Right lobe of liver (tissue), 6 donors: ENCODE data around the gene BLVRB. TPM values are rescaled to one million over a fixed set of nuclear protein-coding genes. Genes with fewer than 3 reads are reported as not detected.
A peak's percentile ranks its signal among the peaks of the same experiment; 100 is the strongest.
"Not testable (repeated sequence)": the region's sequence is repeated elsewhere in the genome, so short reads cannot be mapped to it uniquely, and the experiment has no call there.

Source experiments
- ATAC-seq, 4 donors: fragments of 200-7000 bp; cut with Tn5 transposase; one replicate each; pipeline ENCODE4 v1.9.1; 2020; ENCODE audit warnings: mild to moderate bottlenecking in 4 of 4, moderate library complexity in 4 of 4
- DNase-seq, 3 donors: peaks; one replicate each; pipeline ENCODE4 v3.0.0-alpha.2; 2020
- H3K27ac ChIP-seq, 3 donors: fragments of 200-600 bp; one replicate each; pipeline ENCODE4 v1.8.0; 2022
- H3K27me3 ChIP-seq, 2 donors: fragments of 200-600 bp; one replicate each; pipeline ENCODE4 v1.8.0; 2022
- H3K36me3 ChIP-seq, 4 donors: fragments of 200-600 bp; sonication (generic) in 1 of 4; one replicate each; pipeline versions ENCODE4 v1.5.1 to v1.8.0; 2017 to 2022; ENCODE audit warnings: control low read depth in 1 of 4
- H3K4me1 ChIP-seq, 4 donors: fragments of 200-600 bp; sonication (generic) in 1 of 4; one replicate each; pipeline versions ENCODE4 v1.5.1 to v1.8.0; 2017 to 2022; ENCODE audit warnings: control low read depth in 1 of 4
- H3K4me3 ChIP-seq, 3 donors: fragments of 200-600 bp; one replicate each; pipeline ENCODE4 v1.8.0; 2022
- H3K9me3 ChIP-seq, 4 donors: fragments of 200-600 bp; sonication (generic) in 1 of 4; one replicate each; pipeline versions ENCODE4 v1.5.1 to v1.8.0; 2017 to 2022; ENCODE audit warnings: control low read depth in 1 of 4
- POLR2A ChIP-seq: fragments of 450-650 bp; IDR thresholded peaks from one replicate; pipeline ENCODE4 v1.6.1; 2017; ENCODE audit warnings: antibody characterized with exemption, mild to moderate bottlenecking
- WGBS: methylation state at CpG from one replicate; pipeline ENCODE4 v1.1.6; 2018; ENCODE audit warnings: low coverage, low lambda C conversion rate; ENCODE audit not compliant: insufficient coverage; ENCODE audit errors: missing lambda C conversion rate; 5-methylcytosine and 5-hydroxymethylcytosine counted together
- intact Hi-C, 2 donors: fragments of 100-400 bp; cut with DNase I; formaldehyde crosslinking; loops; one replicate each; pipeline versions ENCODE4 v1.11.2 to v1.14.1; 2022
- total RNA-seq, 6 experiments: library from RNA; depleted of rRNA in 2 of 6; stranded (reverse); fragments of >200 nt in 2 of 6; fragmentation: NEBNext Ultra II Directional in 3 of 6; extraction: Animal tissue kit (Norgen Biotek cat#: 25700) in 3 of 6; gene quantifications; one replicate each; pipeline versions ENCODE4 v1.1.0 to v1.2.4, GENCODE V29; 2016 to 2023
- TF ChIP-seq, protein P1 (sequence below), 4 donors: fragments of 200-600 bp in 3 of 4; fragments of 450-650 bp in 1 of 4; IDR thresholded peaks; one replicate each; pipeline versions ENCODE4 v1.5.1 to v1.8.0; 2016 to 2022; ENCODE audit warnings: antibody characterized with exemption in 4 of 4, mild to moderate bottlenecking in 2 of 4
- donor health status: DM: no; HTN: yes; CAD: no.
- donor health status: DM: no; HTN: no; CAD: no.
- donor health status: DM: no; HTN: no; CAD: no.
- donor health status: DM: no; HTN: yes; CAD: no.
- donor health status: DM: no; HTN: yes; CAD: no.

BLVRB gene
- total RNA-seq, 6 experiments from 2014 or later, result 127 to 326 (median 146) TPM

GRCh38 chr19:40457048-40457447, 8.5 kb downstream of the BLVRB start:
- DNase-seq (no peak), ATAC-seq (no peak)
- peaks cover 0 to 19% (median 7%) of the 10 kb centered on the region in 4 donors for H3K4me1 ChIP-seq
- no peaks in the 10 kb centered on the region for H3K9me3 ChIP-seq
- TF ChIP-seq, protein P1, sequence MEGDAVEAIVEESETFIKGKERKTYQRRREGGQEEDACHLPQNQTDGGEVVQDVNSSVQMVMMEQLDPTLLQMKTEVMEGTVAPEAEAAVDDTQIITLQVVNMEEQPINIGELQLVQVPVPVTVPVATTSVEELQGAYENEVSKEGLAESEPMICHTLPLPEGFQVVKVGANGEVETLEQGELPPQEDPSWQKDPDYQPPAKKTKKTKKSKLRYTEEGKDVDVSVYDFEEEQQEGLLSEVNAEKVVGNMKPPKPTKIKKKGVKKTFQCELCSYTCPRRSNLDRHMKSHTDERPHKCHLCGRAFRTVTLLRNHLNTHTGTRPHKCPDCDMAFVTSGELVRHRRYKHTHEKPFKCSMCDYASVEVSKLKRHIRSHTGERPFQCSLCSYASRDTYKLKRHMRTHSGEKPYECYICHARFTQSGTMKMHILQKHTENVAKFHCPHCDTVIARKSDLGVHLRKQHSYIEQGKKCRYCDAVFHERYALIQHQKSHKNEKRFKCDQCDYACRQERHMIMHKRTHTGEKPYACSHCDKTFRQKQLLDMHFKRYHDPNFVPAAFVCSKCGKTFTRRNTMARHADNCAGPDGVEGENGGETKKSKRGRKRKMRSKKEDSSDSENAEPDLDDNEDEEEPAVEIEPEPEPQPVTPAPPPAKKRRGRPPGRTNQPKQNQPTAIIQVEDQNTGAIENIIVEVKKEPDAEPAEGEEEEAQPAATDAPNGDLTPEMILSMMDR (IDR thresholded peaks at IDR 0.05), result no peak
- no peak for TF ChIP-seq POLR2A
- H3K4me3 ChIP-seq, result no peak overlapping the region
- intact Hi-C loops, result no loop called here
- 86% methylated on average over 5 of the region's 5 CpGs for WGBS
- no peaks in the 10 kb centered on the region for H3K27me3 ChIP-seq
- H3K27ac ChIP-seq, result no peak overlapping the region
- peaks cover 0 to 21% (median 8%) of the 10 kb centered on the region in 4 donors for H3K36me3 ChIP-seq

DNA sequence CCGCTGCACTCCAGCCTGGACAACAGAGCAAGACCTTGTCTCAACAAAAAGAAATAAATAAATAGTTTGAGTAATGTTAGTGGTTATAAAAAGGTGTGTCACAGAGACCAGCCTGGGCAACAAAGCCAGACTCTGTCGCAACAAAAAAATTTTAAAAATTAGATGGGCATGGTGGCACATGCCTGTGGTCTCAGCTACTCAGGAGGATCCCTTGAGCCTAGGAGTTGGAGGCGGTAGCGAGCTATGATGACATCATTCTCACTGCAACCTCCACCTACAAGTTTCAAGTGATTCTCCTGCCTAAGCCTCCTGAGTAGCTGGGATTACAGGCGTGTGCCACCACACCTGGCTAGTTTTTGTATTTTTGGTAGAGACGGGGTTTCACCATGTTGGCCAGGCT, 11.6 kb downstream of the BLVRB start:
- intact Hi-C loops, ATAC-seq, H3K27me3 ChIP-seq: not testable (repeated sequence)

GRCh38 chr19:40453151-40453735, 12.3 kb downstream of the BLVRB start:
- TF ChIP-seq POLR2A, result no peak
- TF ChIP-seq, protein P1 (IDR thresholded peaks at IDR 0.05), result no peak
- WGBS, result 97% methylated on average over 4 of the region's 5 CpGs
- Histone ChIP-seq H3K4me3 (no peak overlapping the region), H3K27ac (no peak overlapping the region), H3K9me3 (no peaks in the 10 kb centered on the region), H3K4me1 (no peaks in the 10 kb centered on the region), H3K36me3 (peaks cover 0 to 38% (median 8%) of the 10 kb centered on the region in 4 donors), H3K27me3 (no peaks in the 10 kb centered on the region)
- DNase-seq (no peak), ATAC-seq (no peak)
- intact Hi-C loops, result no loop called here

More for the DNA sequence above, 11.6 kb downstream of the BLVRB start:
- H3K9me3 ChIP-seq, H3K4me1 ChIP-seq, H3K27ac ChIP-seq, H3K4me3 ChIP-seq, DNase-seq: not testable (repeated sequence)
- 95% methylated on average over 3 of the region's 6 CpGs for WGBS
- peaks cover 0 to 31% (median 8%) of the 10 kb centered on the region in 4 donors for H3K36me3 ChIP-seq

DNA sequence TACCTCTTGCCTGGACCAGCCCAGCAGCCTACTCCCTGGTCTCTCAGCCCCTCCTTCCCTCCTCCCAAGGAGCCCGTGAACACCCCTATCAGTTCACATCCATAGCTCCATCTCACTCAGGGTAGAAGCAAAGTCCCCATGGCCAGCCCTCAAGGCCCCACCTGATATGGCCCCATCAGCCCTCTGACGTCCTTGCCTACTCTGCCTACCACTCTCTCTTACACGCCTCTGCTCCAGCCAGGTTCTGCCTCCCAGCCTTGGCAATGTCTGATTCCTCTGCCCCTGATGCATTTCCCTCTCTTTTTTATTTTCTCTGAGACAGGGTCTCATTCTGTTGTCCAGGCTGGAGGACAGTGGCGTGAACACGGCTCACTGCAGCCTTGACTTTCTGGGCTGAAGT, 13.5 kb downstream of the BLVRB start:
- Histone ChIP-seq H3K4me1 (no peaks in the 10 kb centered on the region), H3K27me3 (no peaks in the 10 kb centered on the region), H3K36me3 (peaks cover 0 to 43% (median 8%) of the 10 kb centered on the region in 4 donors), H3K4me3 (no peak overlapping the region), H3K9me3 (no peaks in the 10 kb centered on the region), H3K27ac (no peak overlapping the region)
- WGBS, result 75% methylated on average over 5 of the region's 5 CpGs
- no peak for DNase-seq
- peak in 2 of 4 donors; percentile 23 for ATAC-seq
- TF ChIP-seq POLR2A, result no peak
- TF ChIP-seq, protein P1 (IDR thresholded peaks at IDR 0.05), result no peak
- intact Hi-C loops, result no loop called here

DNA sequence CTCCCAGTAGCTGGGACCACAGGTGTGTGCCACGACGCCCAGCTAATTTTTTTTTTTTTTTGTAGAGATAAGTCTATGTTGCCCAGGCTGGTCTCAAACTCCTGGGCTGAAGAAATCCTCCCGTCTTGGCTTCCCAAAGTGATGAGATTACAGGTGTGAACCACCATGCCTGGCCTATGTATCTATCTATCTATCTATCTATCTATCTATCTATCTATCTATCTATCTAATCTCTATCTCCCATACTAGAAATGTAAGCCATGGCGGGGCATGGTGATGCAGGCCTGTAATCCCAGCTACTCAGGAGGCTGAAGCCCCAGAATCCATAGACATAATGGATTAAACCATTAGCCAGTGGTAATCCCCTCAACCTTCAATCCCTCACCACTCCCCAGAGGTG, 14.9 kb downstream of the BLVRB start:
- Histone ChIP-seq H3K27ac (no peak overlapping the region), H3K27me3 (no peaks in the 10 kb centered on the region), H3K9me3 (no peaks in the 10 kb centered on the region), H3K4me3 (no peak overlapping the region), H3K4me1 (no peaks in the 10 kb centered on the region), H3K36me3 (peaks cover 0 to 42% (median 8%) of the 10 kb centered on the region in 4 donors)
- ATAC-seq, result no peak
- no peak for TF ChIP-seq POLR2A
- TF ChIP-seq, protein P1 (IDR thresholded peaks at IDR 0.05), result no peak
- WGBS, result 89% methylated on average over 3 of the region's 4 CpGs
- no peak for DNase-seq
- intact Hi-C loops, result no loop called here
